SIG-M5 treated with dmso at 0.1 percent for 504 hours (cell line): ENCODE measurements around the gene CNGB1.
"Not testable (repeated sequence)": the region's sequence is repeated elsewhere in the genome, so short reads cannot be mapped to it uniquely, and the experiment has no call there.

Experiments
- DNase-seq: peaks from one replicate; lab custom pipeline; 2025; ENCODE audit not compliant: unreplicated experiment; lab: John Stamatoyannopoulos, UW

The CNGB1 gene

DNA sequence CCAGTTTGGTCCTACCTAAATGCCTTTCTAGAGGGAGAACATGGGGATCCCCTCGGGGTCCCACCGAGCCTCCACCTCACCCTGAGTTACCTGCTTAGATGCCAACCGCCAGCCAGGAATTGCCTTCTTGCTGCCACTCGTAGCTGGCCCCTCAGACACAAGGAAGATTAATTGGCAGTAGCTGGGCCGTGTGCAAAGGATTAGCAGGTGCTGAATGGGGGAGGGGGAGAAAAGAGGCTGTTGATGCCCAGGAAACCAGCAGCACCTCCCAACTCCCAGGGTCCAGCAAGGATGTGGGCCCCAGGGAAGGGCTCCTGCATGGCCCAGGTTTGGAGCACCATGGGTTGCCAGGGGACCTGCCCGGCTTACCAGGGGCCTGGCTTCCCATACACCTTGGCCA, at the start of gene CNGB1:
TSS of gene CNGB1 (minus strand) at position 159 of the 400 bp plus-strand sequence. CDS start 3,842 bp downstream, outside the sequence.
- no peak for DNase-seq

DNA sequence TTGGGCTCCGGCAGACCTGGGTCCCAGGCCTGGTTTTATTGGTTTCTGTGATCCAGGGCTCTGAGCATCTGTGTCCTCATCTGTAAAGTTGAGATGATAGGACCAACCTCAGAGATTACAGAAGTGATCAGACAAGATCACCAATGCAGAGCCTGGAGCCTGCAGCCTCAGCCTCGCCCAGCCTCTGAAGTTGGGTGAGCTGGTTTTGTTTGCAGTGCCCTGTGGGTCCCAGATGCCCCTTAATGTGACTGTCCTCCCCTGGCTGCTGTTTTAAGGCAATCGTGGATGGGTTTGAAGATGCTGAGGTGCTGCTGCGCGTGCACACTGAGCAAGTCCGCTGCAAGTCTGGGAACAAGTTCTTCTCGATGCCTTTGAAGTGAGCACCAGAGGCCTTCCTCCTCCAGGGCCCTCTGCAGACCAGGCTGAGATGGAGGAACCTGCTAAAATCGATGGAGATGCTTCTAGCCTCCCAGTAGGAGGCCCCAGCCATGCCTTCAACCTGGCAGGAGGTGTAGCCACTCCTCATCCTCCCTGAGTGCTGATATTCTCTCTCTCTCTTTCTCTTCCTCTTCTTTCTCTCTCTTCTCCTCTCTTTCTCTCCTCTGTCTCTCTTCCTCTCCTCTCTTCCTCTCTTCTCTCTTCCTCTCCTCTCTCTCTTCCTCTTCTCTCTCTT, 49.1 kb upstream of the CNGB1 start:
- no peak for DNase-seq

- DNase-seq, result no peak
These were observed 47.9 kb upstream of the CNGB1 start for GRCh38 chr16:58018803-58019202.

GRCh38 chr16:58016840-58017446, 46.0 kb upstream of the CNGB1 start:
- no peak for DNase-seq

DNA sequence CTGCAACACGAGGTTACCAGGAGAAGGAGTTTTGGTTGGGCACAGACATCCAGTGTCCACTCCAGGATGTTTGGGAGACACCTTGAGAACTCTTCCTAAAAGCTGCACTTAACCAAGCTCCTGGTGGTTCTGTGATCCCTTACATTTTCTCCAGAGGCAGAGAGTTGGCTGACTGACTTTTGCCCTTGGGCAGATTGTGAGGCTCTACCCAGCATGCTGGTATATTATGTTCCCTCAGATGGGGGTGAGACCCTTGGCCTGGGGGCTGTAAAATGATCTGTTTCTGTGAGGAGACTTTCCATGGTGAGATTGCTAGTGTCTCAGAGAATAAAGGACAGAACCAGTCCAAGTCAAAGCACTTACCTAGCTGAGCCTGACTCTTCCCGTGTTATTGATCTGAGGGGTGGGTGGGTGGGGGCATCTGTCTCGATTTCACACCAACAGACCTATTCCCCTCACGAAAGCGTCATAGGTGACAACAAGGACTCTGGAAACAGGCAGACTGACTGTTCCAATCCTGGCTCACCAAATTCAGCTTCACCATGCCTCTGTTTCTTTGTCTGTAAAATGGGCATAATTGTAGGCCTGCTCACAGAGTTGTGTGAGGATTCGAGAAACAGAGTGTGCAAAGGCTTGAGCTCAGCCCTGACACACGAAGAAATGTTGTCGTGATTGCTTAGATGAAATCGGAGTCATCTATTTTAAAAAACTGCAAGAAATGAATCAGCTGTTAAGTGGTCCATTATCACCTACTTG, 42.5 kb upstream of the CNGB1 start:
- DNase-seq, result no peak

DNA sequence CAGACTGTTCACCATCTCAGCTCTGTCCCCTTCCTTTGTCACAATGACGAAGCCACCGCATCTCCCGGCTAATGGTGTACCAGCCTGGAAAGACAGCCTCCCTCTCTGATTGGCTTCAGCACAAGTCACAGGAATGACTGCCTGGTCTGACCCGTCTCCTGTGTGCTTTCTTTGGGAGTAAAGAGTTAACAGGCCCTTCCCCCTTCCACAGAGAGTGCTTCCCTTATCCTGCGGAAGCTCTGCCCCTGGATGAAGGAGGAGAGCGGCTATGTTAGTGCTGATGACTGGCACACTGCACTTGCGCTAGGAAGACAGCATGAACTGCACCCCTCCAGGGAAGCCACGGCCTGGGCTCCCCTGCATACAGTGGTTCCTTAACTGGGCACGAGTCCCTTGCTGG, 41.6 kb upstream of the CNGB1 start:
- DNase-seq, result no peak

- no peak for DNase-seq
These were observed 40.7 kb upstream of the CNGB1 start for GRCh38 chr16:58011652-58012051.

- DNase-seq, result no peak
These were observed 40.0 kb upstream of the CNGB1 start for GRCh38 chr16:58010886-58011285.

DNA sequence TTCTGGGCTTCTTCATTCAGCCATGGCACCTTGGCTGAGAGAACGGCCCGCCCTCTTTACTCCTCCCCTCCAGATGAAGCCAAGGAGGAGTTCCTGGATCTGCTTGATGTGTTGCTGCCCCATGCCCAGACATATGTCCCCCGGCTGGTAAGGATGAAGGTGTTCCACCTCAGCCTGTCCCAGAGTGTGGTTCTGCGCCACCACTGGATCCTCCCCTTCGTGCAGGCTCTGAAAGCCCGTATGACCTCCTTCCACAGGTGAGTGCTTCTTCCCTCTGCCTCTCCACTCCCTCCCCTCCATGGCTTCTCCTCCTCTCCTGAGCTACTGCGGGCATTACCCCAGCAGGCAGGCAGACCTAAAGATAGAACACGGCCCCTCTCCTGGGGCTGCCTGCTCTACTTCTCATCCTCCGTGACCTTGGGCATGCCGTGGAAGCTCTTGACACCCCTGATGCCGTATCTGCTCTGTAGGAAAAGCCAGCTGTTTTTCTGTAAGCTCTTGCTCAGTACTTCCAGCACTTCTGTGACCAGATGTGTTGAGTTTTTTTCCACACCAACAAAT, 39.0 kb upstream of the CNGB1 start:
- DNase-seq, result no peak

GRCh38 chr16:58004736-58005135, 33.8 kb upstream of the CNGB1 start:
- not testable (repeated sequence) for DNase-seq

DNA sequence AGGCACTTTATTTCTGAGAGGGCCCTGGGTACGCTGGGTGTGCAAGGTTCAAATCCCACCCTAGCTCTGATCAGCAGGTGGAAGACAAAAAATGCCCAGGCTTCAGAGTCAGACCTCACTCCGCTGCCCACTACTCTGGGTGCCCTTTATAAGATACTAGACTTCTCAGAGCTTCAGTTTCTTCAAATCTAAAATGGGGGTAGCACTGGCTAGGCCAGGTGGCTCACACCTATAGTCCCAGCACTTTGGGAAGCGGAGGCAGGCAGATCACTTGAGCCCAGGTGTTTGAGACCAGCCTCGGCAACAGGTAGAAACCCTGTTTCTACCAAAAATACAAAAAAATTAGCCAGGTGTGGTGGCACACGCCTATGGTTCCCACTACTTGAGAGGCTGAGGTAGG, 32.0 kb upstream of the CNGB1 start:
- DNase-seq, result no peak

DNA sequence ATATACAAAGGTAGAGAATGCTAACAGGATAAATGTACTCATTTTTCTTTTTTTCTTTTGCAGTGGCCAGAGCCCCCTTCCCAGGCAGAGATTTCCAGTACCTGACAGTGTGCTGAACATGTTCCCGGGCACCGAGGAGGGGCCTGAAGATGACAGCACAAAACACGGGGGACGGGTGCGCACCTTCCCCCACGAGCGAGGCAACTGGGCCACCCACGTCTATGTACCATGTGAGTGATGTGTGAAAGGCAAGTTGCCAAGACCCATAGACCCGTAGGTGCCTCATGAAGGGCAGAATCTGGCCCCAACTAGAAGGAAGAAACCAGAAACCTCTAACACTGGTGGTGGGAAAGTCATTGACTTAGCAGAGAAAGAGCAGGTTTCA, 31.5 kb upstream of the CNGB1 start:
- no peak for DNase-seq

GRCh38 chr16:58001781-58002415, 31.0 kb upstream of the CNGB1 start:
- no peak for DNase-seq

DNA sequence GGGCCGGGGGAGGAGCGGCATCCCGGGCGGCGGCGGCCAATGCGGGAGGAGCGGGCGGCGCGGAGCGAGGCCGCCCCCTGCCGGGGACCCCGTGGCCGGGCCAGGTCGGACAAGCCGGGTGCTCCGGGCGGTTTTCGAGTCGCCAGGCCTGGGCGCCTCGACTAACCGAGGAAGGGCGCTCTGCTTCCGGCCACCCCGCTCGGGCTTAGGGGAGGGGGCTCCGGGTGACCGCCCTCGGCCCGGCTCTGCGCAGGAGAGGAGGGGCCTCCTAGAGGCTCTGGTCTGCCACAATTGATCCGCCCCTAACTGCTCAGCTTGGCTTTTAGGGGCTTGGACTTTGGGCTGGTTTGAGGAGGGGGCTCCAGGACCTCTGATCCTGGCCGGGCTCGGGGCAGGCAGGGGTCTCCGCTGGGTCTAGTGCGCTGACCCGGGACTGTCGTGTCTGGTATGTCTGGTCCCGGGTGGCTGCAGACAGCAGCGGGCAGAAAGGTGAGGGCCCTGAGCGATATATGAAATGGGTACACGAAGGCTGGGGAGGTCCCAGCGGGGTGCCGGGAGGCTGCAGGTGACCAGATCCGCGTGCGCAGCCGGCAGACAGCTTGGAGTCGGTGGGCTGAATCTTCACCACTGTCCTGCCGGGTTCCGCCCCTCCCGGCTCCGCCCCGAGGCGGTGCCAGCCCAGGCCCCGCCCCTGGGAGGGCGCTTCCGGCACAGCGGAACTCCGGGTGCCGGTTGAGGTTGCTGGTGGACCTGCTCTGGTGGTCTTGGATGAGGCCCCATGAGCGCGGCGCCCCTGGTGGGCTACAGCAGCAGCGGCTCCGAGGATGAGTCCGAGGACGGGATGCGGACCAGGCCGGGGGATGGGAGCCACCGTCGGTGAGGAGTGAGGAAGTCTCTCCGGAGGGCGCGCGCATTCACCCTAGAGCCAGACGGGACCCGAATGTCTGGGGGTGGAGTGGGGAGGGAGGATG, 30.1 kb upstream of the CNGB1 start, which contains the start of gene USB1:
TSS of gene USB1 (plus strand) at position 702 of the 971 bp plus-strand sequence. CDS start at position 779, 77 bp downstream.
- DNase-seq, result peak; percentile 66

DNA sequence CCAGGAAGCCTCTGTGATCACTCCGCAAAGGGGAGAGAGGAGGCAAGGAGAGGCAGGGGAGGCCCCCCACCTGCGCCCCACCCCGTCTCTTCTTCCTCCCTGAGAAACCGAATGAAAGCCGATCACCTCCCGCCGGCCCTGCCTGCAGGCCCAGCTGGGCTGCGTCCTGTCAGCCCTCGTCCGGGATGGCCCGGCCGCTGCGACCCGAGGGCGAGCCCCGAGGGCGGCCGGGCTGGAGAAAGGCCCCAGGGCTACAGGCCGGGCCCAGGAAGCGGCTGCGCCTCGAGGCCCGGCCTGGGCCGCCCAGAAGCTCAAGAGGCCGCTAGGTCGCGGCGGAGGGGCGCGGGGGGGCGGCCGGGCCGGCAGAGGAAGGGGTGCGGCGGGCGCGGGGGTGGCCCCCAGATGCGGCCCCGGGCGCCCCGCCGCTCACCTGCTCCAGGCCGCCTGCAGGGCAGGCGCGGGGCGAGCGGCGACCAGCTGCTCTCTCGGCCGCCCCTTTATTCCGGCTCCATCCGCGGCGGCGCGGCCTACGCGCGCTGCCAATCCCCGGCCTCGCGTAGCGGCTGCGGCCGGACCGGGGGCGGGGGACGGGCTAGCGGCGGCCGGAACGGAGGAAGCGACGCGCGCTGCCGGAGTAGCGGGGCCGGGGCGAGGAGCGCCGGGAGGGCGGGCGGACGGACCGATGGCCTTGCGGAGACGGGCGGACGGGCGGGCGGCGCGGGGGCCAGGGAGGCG, 29.2 kb upstream of the CNGB1 start, which contains the start of gene ZNF319:
TSS of gene ZNF319 (minus strand) at position 702 of the 735 bp plus-strand sequence. CDS start 2,407 bp downstream, outside the sequence.
- DNase-seq, result no peak

DNA sequence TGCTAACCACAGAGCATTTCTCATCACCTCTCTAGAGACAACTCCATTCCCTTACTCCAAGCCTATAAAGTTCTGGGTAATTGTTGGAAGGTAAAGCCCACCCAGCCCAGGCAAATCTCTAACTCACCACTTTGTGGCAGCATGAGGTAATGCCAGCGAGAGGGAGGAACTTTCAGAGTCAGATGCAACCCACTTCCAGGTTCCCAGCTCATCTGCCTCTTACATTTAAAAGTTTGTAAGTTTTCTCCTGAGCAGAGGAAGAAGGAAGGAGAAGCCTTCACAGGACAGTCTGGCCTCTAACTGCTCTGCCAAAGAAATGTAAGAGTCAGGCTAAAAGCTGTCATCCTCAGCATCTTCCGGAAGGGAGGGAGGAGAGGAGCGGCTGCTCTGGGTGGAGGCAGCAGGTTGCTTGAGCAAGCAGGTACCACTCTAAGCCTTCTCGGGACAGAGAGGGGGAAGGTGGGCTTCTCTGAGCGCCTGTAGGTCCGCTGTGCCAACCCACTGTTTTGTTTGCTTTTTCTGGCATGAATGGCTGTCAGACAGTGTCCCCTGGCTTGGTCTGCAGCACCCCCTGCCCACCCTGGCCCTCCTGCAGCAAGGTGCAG, 28.5 kb upstream of the CNGB1 start:
- peak; percentile 49 for DNase-seq

- DNase-seq, result no peak
These were observed 28.1 kb upstream of the CNGB1 start for GRCh38 chr16:57998992-57999365.

DNA sequence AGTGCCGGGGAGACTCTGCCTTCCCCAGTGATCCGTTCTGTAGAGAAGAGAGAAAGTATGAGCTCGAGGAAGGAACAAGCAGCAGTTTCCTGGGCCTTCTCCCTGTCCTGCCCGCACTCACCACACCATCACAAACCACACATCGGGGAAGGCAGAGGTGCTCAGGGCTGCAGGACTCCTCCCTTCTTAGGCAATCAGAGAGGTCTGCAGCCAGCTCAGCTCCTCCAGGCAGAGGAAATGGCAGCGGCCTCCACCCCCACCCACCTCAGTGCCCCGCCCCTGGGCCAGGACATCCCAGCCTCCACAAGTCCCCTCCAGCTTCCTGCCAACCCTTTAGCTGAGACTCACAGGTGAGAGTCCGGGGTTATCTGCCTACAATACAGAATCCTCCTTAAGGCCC, 27.6 kb upstream of the CNGB1 start:
- peak; percentile 80 for DNase-seq
